Activated CD4-positive, alpha-beta T cell treated with anti-CD3 and anti-CD28 coated beads, Interleukin-2, amount 10 ng/mL, durations not matched to agents 24 days and 14 days (primary cell): ENCODE data around the gene FOXP4. TPM values are rescaled to one million over a fixed set of nuclear protein-coding genes. Genes with fewer than 3 reads are reported as not detected.

Experiments
- DNase-seq: peaks from one replicate; pipeline ENCODE4 v3.0.0; 2022
- H3K27ac Mint-ChIP-seq: one replicate; pipeline ENCODE4 v1.8.0; 2022; ENCODE audit warnings: mild to moderate bottlenecking, mixed read lengths
- H3K27me3 Mint-ChIP-seq: one replicate; pipeline ENCODE4 v1.8.0; 2022; ENCODE audit warnings: mixed read lengths
- H3K36me3 Mint-ChIP-seq: one replicate; pipeline ENCODE4 v1.8.0; 2022; ENCODE audit warnings: low read depth, mild to moderate bottlenecking, mixed read lengths
- H3K4me1 Mint-ChIP-seq: one replicate; pipeline ENCODE4 v1.8.0; 2021; ENCODE audit warnings: mixed read lengths
- H3K4me3 Mint-ChIP-seq: one replicate; pipeline ENCODE4 v1.8.0; 2022; ENCODE audit warnings: mild to moderate bottlenecking, moderate library complexity, mixed read lengths
- H3K9me3 Mint-ChIP-seq: one replicate; pipeline ENCODE4 v1.8.0; 2021; ENCODE audit warnings: mixed read lengths
- intact Hi-C: fragments of 100-400 bp; cut with micrococcal nuclease; formaldehyde crosslinking; loops from one replicate; pipeline ENCODE4 v1.15.1; 2023
- total RNA-seq: library from RNA; stranded (reverse); gene quantifications from 2 replicates; pipeline ENCODE4 v1.2.3, GENCODE V29; 2022

FOXP4 gene
- total RNA-seq, 1 donor from 2014 or later = 16.9 TPM

GRCh38 chr6:41511443-41512060 lies 34.6 kb upstream of the FOXP4 start:
- H3K27me3 Mint-ChIP-seq = peaks cover 51% of the 10 kb centered on the region
- no peak for DNase-seq
- intact Hi-C loops = no loop called here
- no peak overlapping the region for H3K4me3 Mint-ChIP-seq
- H3K4me1 Mint-ChIP-seq = no peaks in the 10 kb centered on the region
- no peak overlapping the region for H3K27ac Mint-ChIP-seq
- H3K36me3 Mint-ChIP-seq = no peaks in the 10 kb centered on the region
- no peaks in the 10 kb centered on the region for H3K9me3 Mint-ChIP-seq

- H3K27me3 Mint-ChIP-seq = peaks cover 52% of the 10 kb centered on the region
- intact Hi-C loops = no loop called here
- H3K4me1 Mint-ChIP-seq = no peaks in the 10 kb centered on the region
Observed at GRCh38 chr6:41512146-41512701, 34.0 kb upstream of the FOXP4 start.

GRCh38 chr6:41515995-41516394 lies 30.2 kb upstream of the FOXP4 start:
- intact Hi-C loops = no loop called here
- Mint-ChIP-seq H3K4me1 (no peaks in the 10 kb centered on the region), H3K36me3 (no peaks in the 10 kb centered on the region), H3K4me3 (no peak overlapping the region), H3K27me3 (peaks cover 33% of the 10 kb centered on the region), H3K27ac (no peak overlapping the region), H3K9me3 (no peaks in the 10 kb centered on the region)
- no peak for DNase-seq

More at GRCh38 chr6:41512146-41512701, 34.0 kb upstream of the FOXP4 start:
- Mint-ChIP-seq H3K4me3 (no peak overlapping the region), H3K36me3 (no peaks in the 10 kb centered on the region), H3K9me3 (no peaks in the 10 kb centered on the region), H3K27ac (no peak overlapping the region)
- no peak for DNase-seq

GRCh38 chr6:41518118-41518517 lies 28.1 kb upstream of the FOXP4 start:
- intact Hi-C loops = no loop called here
- Mint-ChIP-seq H3K4me1 (no peaks in the 10 kb centered on the region), H3K27ac (no peak overlapping the region), H3K4me3 (no peak overlapping the region), H3K36me3 (no peaks in the 10 kb centered on the region), H3K9me3 (no peaks in the 10 kb centered on the region), H3K27me3 (peaks cover 39% of the 10 kb centered on the region)
- no peak for DNase-seq

DNA sequence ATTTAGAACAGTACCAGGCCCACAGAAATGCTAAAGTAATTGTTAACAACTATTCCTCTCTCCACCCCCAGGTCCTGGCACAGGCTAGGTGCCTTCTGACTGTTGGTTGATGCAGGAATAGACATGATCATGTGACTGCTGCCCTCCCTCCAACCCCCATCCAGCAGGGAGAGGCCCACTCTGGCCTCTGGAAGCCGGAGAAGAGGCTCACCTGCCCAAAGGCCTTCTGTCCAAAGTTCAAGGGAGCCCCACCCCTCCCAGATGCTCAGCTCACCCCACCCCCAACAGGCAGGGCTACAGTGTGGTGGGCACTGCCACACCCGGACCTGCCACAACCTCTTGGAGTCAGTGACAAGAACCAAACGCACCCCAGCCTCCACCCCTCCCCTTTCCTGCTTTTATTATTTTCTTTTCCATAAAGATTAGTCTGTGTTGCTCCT lies 26.9 kb upstream of the FOXP4 start:
- Mint-ChIP-seq H3K9me3 (no peaks in the 10 kb centered on the region), H3K27ac (no peak overlapping the region), H3K4me3 (no peak overlapping the region), H3K27me3 (peaks cover 40% of the 10 kb centered on the region), H3K36me3 (no peaks in the 10 kb centered on the region), H3K4me1 (no peaks in the 10 kb centered on the region)
- intact Hi-C loops = no loop called here
- no peak for DNase-seq

DNA sequence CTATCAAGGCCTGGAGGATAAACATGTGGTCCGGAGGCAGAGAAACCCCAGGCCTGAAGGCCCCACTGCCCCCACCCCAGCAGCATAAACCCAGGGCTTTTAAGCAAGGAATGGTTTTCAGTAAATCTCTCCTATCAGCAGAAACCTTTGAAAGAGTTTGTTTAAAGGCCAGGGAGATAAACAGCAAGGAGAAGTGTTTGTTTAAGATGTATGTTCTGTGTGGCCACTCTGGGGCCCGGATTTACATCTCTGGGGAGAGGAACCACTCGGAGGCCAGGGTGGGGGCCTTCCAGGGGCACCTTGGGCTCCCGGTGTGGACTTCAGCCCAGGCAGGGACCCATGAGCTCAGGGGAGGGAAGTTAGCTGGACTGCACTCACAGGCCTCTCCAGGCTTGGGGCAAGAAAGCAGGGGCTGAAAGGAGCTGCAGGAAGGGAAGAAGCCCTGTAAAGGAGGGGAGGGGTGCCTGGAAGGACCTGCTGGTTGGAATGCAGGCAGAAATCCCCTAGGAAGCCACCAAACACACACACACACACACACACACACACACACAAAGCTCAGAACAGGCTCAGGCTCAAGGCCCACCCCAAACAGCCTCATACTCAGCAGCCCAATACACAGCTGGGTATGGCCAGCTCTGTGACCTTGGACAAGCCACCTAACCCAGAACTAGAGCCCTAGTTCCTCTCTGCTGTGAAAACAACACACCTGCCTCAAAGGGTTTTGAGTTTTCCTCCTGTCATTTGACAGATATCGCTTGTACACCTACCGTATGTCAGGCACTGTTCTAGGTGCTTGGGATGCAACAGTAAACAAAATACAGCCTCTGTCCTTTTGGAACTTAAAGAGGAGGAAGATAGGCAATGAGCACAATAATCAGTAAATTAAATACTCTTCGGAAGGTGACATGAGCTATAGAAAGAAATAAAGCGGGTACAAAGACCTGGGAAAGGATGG lies 26.2 kb upstream of the FOXP4 start:
- Mint-ChIP-seq H3K9me3 (no peaks in the 10 kb centered on the region), H3K27me3 (peaks cover 44% of the 10 kb centered on the region), H3K36me3 (no peaks in the 10 kb centered on the region), H3K4me1 (no peaks in the 10 kb centered on the region), H3K27ac (no peak overlapping the region), H3K4me3 (no peak overlapping the region)
- intact Hi-C loops = no loop called here
- DNase-seq = no peak

DNA sequence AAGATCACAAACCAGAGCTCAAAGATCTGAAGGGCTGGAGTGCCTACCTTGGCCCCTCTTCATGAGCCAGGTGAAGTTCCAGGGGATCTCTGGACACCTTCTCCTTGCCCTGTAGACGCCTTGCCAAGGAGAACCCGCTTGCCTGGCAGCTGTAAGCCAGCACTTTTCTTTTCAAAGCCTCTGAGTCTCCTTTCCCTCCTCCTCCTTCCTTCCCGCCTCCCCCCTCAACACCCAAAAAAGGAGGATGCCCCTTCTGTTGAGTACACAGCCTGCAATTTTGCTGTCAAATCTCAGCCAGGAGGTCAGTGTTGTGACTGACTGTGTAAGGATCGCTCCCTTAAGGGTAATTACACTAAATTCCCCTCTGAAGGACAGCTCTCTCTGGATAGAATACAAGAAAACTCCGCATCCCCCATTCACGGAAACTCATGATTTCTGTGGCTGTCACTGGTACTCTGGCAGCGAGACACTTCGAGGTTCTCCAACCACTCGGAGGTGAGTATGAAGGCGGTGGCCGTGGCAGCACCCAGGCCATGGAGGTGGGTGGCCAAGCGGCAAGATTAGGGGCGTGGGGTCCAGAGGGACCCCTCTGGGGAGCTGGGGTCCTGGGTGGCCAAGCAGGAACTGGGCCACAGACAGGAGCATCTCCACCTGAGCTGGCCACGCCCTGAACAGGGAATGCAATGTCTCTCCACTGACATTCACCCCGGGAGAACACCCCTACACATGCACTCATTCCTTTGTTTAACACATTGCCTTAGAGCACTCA lies 23.2 kb upstream of the FOXP4 start:
- no peak for DNase-seq
- no peak overlapping the region for H3K27ac Mint-ChIP-seq
- H3K27me3 Mint-ChIP-seq = peaks cover 58% of the 10 kb centered on the region
- no peaks in the 10 kb centered on the region for H3K4me1 Mint-ChIP-seq
- H3K36me3 Mint-ChIP-seq = no peaks in the 10 kb centered on the region
- H3K4me3 Mint-ChIP-seq = no peak overlapping the region
- no peaks in the 10 kb centered on the region for H3K9me3 Mint-ChIP-seq
- intact Hi-C loops = no loop called here

DNA sequence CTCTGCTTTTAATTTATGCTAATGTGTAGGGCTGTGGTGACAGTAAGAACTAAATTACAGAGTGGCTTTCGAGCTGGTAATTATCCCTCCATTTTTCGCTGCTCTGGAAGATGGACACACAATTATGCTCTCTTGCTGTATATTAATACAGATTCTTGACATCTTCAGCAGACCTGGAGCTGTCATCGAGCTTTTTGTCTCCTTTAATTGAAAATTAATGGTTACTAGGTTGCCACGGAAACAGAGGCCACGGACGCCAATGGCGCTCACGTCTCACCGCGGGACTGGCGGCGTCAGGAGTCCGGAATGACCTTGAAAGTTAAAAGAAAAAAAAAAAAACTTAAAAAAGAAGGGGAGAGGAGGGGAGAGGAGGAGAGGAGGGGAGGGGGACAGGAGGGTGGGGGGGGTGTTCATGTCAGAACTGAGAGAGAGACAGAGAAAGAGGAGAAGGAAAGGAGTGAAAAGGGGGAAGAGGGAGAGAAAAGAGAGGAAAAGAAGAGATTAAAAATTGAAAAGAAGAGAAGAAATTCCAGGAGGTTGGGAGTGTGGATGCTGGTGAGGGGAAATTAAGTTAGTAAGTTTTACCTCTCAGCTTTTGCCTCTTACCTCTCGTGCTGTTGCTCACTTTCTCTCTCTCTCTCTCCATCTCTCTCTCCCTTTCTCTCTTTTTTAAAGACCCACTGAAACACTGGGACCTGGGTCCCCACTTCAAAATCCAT lies 22.1 kb upstream of the FOXP4 start:
- H3K9me3 Mint-ChIP-seq = no peaks in the 10 kb centered on the region
- H3K27me3 Mint-ChIP-seq = peaks cover 66% of the 10 kb centered on the region
- intact Hi-C loops = no loop called here
- H3K27ac Mint-ChIP-seq = no peak overlapping the region
- no peaks in the 10 kb centered on the region for H3K36me3 Mint-ChIP-seq
- no peak for DNase-seq
- no peaks in the 10 kb centered on the region for H3K4me1 Mint-ChIP-seq
- no peak overlapping the region for H3K4me3 Mint-ChIP-seq

DNA sequence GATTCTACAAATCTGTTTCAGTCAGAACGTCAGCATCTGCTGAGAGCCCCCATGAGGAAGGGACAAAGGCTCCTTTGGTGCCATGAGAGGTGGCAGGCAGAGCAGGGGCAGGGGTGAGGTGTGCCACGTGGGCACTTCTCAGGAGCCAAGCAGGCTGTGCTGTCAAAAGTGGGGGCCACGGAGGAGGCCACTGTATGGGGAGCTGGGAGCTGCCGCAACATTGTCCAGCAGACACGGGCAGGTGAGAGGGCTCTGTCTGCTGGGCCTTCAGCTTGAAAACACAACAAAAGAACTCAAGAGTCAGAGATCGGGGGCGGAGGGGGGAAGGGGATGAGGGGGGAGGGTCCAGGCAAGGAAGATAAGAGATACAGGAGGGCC lies 21.6 kb upstream of the FOXP4 start:
- DNase-seq = no peak
- intact Hi-C loops = no loop called here
- Mint-ChIP-seq H3K27ac (no peak overlapping the region), H3K9me3 (no peaks in the 10 kb centered on the region), H3K4me3 (no peak overlapping the region), H3K4me1 (no peaks in the 10 kb centered on the region), H3K36me3 (no peaks in the 10 kb centered on the region), H3K27me3 (peaks cover 68% of the 10 kb centered on the region)

DNA sequence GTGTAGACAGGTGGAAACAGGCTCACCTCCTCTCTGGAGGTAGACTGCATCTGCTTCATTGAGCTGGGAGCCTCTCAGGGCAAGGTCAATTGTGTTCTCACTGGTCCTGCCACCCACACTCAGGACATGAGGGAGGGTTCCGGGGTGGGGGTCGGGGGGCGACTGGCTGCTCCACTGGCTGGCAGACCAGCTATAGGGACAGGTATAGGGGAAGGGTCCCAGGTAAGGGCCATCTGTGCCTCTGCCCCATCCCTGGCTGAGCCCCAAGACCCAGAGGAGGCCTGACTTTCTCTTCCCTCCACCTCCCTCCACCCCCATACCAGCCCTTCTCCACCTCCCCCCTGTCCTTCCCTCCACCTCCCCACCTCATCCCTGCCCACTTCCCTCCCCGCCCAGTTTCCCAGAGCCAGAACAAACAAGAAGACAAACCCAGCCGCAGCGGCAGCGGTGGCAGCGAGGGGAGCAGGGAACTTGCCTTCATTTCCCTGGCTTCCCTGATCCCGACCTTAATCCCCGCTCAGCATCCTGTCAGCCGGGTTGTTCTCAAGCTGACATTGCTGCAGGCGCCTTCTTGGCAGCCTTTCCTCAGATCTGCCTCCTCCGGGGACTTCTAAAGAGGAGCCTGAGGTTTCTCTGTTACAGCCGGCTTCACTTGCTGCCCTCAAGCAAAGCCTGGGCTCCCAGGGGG lies 18.3 kb upstream of the FOXP4 start:
- intact Hi-C loops = no loop called here
- Mint-ChIP-seq H3K36me3 (peaks cover 2% of the 10 kb centered on the region), H3K27me3 (peaks cover 66% of the 10 kb centered on the region), H3K4me1 (peaks cover 20% of the 10 kb centered on the region), H3K9me3 (no peaks in the 10 kb centered on the region), H3K4me3 (no peak overlapping the region), H3K27ac (no peak overlapping the region)
- DNase-seq = no peak

DNA sequence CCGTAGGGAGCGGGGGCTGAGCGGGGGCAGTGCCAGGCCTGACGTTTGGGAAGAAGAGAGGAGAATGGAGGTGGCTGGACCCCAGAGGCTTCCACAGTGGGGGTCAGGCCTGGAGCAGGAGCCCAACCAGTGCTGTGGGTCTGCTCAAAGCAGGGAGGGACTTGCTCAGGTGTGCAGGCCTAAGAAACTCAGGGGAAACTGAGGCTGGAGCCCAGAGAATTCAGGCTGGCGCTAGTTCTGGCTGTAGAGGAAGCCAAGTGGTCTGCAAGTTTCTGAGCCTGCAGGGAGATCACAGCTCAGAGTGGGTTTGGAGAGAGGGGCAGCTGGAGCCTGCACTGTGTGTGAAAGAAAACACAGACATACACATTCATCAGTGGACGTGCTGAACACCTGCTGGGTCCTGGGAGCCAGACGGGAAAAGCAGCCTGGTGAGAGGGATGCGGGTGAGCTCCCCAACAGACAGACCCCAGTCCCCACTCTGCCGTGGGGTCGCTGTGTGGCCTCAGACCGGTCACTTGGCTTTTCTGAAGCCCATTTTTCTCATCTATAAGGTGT lies 17.7 kb upstream of the FOXP4 start:
- H3K36me3 Mint-ChIP-seq = peaks cover 2% of the 10 kb centered on the region
- DNase-seq = no peak
- peaks cover 63% of the 10 kb centered on the region for H3K27me3 Mint-ChIP-seq
- intact Hi-C loops = no loop called here
- peaks cover 23% of the 10 kb centered on the region for H3K4me1 Mint-ChIP-seq
- peak overlapping the region; percentile 16 for H3K27ac Mint-ChIP-seq
- no peak overlapping the region for H3K4me3 Mint-ChIP-seq
- no peaks in the 10 kb centered on the region for H3K9me3 Mint-ChIP-seq

GRCh38 chr6:41529049-41529448 lies 17.1 kb upstream of the FOXP4 start:
- Mint-ChIP-seq H3K27me3 (peaks cover 62% of the 10 kb centered on the region), H3K4me3 (no peak overlapping the region), H3K27ac (peak overlapping the region; percentile 16), H3K4me1 (peaks cover 23% of the 10 kb centered on the region), H3K9me3 (no peaks in the 10 kb centered on the region), H3K36me3 (peaks cover 2% of the 10 kb centered on the region)
- intact Hi-C loops = no loop called here
- DNase-seq = no peak
